ENCODE data around the gene CELF4.

CELF4 gene

DNA sequence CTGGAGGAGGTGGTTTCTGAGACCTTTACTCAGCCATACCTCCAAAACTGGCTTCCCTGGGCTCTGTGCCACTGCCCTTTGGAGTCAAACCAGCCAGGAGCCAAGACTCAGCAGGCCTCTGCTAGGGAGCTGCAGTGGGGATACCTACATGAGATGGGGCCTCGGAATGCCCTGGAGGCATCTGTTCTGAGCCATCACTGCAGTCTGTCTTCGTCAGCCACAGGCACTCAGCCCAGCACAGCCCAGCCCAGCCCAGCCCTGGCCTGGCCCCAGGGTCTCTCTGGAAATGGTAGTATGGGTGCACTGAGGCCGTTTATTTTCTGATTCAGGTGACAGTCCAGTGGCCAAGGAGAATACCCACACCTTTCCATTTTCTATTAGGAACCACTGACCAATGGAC, 209.8 kb downstream of the CELF4 start:
- H3K23ac ChIP-seq (ENCODE audit: low read length), result no peak overlapping the region
- H3K36me3 ChIP-seq (ENCODE audit: control insufficient read depth, insufficient read depth, low read length), result no peaks in the 10 kb centered on the region

DNA sequence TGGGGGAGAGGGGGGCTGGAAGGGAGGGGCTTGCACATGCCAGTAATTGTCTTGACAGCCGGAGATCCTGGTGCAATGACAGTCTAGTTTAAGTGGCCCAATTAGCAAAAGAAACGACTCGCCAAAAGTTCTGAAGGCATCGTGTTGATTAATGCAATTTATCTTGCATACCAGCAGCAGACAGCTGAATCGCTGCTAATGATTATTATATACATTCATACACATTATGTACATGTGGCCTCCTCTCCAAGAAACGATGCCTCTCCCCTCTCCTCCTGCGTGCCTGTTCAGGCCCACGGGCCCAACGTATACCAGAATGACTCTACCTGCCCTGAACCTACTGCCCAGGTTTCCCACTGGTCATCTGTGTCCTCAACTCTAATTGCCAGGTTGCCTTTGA, 214.5 kb downstream of the CELF4 start:
- Histone ChIP-seq H3K4me3 (ENCODE audit: low read length) (no peak overlapping the region), H3K18ac (ENCODE audit: low read length) (no peak overlapping the region)
- no peak for DNase-seq

More for the DNA sequence above, 209.8 kb downstream of the CELF4 start:
- no peak for DNase-seq
- no peak overlapping the region for H3K4ac ChIP-seq (ENCODE audit: low read depth, low read length)
- H2BK15ac ChIP-seq (replicated peaks; ENCODE audit: low read depth), result no peak overlapping the region
- no peak overlapping the region for H2BK5ac ChIP-seq (ENCODE audit: low read length)
- no peak overlapping the region for H3K4me3 ChIP-seq (ENCODE audit: low read length)
- H4K8ac ChIP-seq (ENCODE audit: low read depth, low read length), result no peak overlapping the region
- no peak overlapping the region for H3K27ac ChIP-seq (ENCODE audit: low read depth, low read length)
- H2BK120ac ChIP-seq (ENCODE audit: low read depth, low read length), result no peak overlapping the region
- no peaks in the 10 kb centered on the region for H3K79me2 ChIP-seq (ENCODE audit: control insufficient read depth, insufficient read depth, low read length)
- no CpG with 5 or more reads among the region's 3 CpGs for WGBS (ENCODE audit: extremely low coverage, insufficient coverage, low lambda C conversion rate)
- H3K4me1 ChIP-seq (ENCODE audit: control insufficient read depth, low read depth, low read length), result no peaks in the 10 kb centered on the region
- H3K27me3 ChIP-seq (ENCODE audit: insufficient read depth, low read length, poor library complexity), result no peaks in the 10 kb centered on the region
- no peak overlapping the region for H3K4me2 ChIP-seq (ENCODE audit: low read length)
- no peak overlapping the region for H3K18ac ChIP-seq (ENCODE audit: low read length)
- H3K79me1 ChIP-seq (ENCODE audit: low read length), result no peaks in the 10 kb centered on the region
- no peak overlapping the region for H3K9ac ChIP-seq (ENCODE audit: low read length)
- no peak overlapping the region for H4K5ac ChIP-seq (ENCODE audit: low read length)
- H3K56ac ChIP-seq (ENCODE audit: low read length), result no peak overlapping the region
- H2AK5ac ChIP-seq (ENCODE audit: low read length), result no peak overlapping the region

DNA sequence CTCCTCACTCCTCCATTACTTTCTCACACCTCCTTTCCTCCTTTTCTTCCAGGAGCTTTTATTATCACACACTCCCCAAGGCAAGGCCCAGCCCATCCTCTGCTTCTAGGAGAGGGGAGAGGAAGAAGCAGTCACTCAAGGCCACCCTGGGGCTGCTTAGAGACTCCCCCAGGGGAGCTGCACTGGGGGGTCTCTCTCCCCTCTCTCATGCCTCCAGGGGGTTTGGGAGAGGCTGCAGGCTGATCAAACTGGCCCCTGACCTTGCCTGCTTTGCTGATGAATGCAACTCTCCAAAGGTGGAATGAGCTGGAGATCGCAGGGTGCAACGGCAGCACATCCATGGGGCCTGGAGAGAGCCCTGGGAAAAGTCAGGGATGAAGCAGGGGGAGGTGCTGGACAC, 216.9 kb downstream of the CELF4 start:
- Histone ChIP-seq H3K4ac (ENCODE audit: low read depth, low read length) (no peak overlapping the region), H4K8ac (ENCODE audit: low read depth, low read length) (no peak overlapping the region), H3K36me3 (ENCODE audit: control insufficient read depth, insufficient read depth, low read length) (no peaks in the 10 kb centered on the region), H3K4me2 (ENCODE audit: low read length) (no peak overlapping the region), H3K4me1 (ENCODE audit: control insufficient read depth, low read depth, low read length) (no peaks in the 10 kb centered on the region), H3K23ac (ENCODE audit: low read length) (no peak overlapping the region), H2BK120ac (ENCODE audit: low read depth, low read length) (no peak overlapping the region), H3K9ac (ENCODE audit: low read length) (no peak overlapping the region), H2BK5ac (ENCODE audit: low read length) (no peak overlapping the region), H3K56ac (ENCODE audit: low read length) (no peak overlapping the region), H3K18ac (ENCODE audit: low read length) (no peak overlapping the region), H3K27ac (ENCODE audit: low read depth, low read length) (no peak overlapping the region), H2BK15ac (replicated peaks; ENCODE audit: low read depth) (no peak overlapping the region), H3K27me3 (ENCODE audit: insufficient read depth, low read length, poor library complexity) (no peaks in the 10 kb centered on the region), H3K79me1 (ENCODE audit: low read length) (no peaks in the 10 kb centered on the region), H3K4me3 (ENCODE audit: low read length) (no peak overlapping the region), H4K5ac (ENCODE audit: low read length) (no peak overlapping the region), H2AK5ac (ENCODE audit: low read length) (no peak overlapping the region), H3K79me2 (ENCODE audit: control insufficient read depth, insufficient read depth, low read length) (no peaks in the 10 kb centered on the region)
- DNase-seq, result no peak
- WGBS (ENCODE audit: extremely low coverage, insufficient coverage, low lambda C conversion rate), result no CpG with 5 or more reads among the region's 2 CpGs

More for the DNA sequence above, 214.5 kb downstream of the CELF4 start:
- Histone ChIP-seq H3K36me3 (ENCODE audit: control insufficient read depth, insufficient read depth, low read length) (no peaks in the 10 kb centered on the region), H4K8ac (ENCODE audit: low read depth, low read length) (no peak overlapping the region), H3K79me1 (ENCODE audit: low read length) (no peaks in the 10 kb centered on the region), H3K79me2 (ENCODE audit: control insufficient read depth, insufficient read depth, low read length) (no peaks in the 10 kb centered on the region), H3K4me1 (ENCODE audit: control insufficient read depth, low read depth, low read length) (no peaks in the 10 kb centered on the region), H4K5ac (ENCODE audit: low read length) (no peak overlapping the region), H3K4ac (ENCODE audit: low read depth, low read length) (no peak overlapping the region), H2BK15ac (replicated peaks; ENCODE audit: low read depth) (no peak overlapping the region), H3K4me2 (ENCODE audit: low read length) (no peak overlapping the region), H3K56ac (ENCODE audit: low read length) (no peak overlapping the region), H3K27me3 (ENCODE audit: insufficient read depth, low read length, poor library complexity) (no peaks in the 10 kb centered on the region), H2AK5ac (ENCODE audit: low read length) (no peak overlapping the region), H2BK5ac (ENCODE audit: low read length) (no peak overlapping the region), H3K23ac (ENCODE audit: low read length) (no peak overlapping the region), H3K27ac (ENCODE audit: low read depth, low read length) (no peak overlapping the region), H2BK120ac (ENCODE audit: low read depth, low read length) (no peak overlapping the region), H3K9ac (ENCODE audit: low read length) (no peak overlapping the region)
- no CpG with 5 or more reads among the region's 9 CpGs for WGBS (ENCODE audit: extremely low coverage, insufficient coverage, low lambda C conversion rate)

DNA sequence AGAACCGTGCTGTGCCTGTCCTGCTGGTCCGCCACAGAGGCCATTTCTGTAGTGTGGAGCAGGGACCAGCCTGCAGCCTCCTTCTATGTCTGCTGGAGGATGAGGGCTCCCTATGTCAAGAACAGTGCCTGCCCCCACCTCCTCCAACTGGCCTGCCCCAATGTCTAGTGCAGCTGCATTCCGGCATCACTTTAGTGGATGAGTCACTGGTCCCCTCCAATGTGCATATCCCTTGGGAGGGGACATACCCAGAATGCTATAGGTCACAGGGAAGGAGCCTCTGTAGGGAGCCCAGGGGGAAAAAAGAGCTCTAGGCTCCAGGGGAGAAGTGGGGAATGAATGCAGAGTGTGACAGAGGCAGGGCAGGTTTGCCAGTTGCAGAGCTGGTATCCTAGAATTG, 219.6 kb downstream of the CELF4 start:
- Histone ChIP-seq H3K4me3 (ENCODE audit: low read length) (no peak overlapping the region), H3K27me3 (ENCODE audit: insufficient read depth, low read length, poor library complexity) (no peaks in the 10 kb centered on the region), H3K4ac (ENCODE audit: low read depth, low read length) (no peak overlapping the region), H4K5ac (ENCODE audit: low read length) (no peak overlapping the region), H2AK5ac (ENCODE audit: low read length) (no peak overlapping the region), H3K4me2 (ENCODE audit: low read length) (no peak overlapping the region), H3K36me3 (ENCODE audit: control insufficient read depth, insufficient read depth, low read length) (no peaks in the 10 kb centered on the region), H2BK120ac (ENCODE audit: low read depth, low read length) (no peak overlapping the region), H2BK5ac (ENCODE audit: low read length) (no peak overlapping the region), H3K9ac (ENCODE audit: low read length) (no peak overlapping the region), H3K27ac (ENCODE audit: low read depth, low read length) (no peak overlapping the region), H3K79me1 (ENCODE audit: low read length) (no peaks in the 10 kb centered on the region), H3K18ac (ENCODE audit: low read length) (no peak overlapping the region), H3K56ac (ENCODE audit: low read length) (no peak overlapping the region), H3K23ac (ENCODE audit: low read length) (no peak overlapping the region), H3K4me1 (ENCODE audit: control insufficient read depth, low read depth, low read length) (no peaks in the 10 kb centered on the region), H4K8ac (ENCODE audit: low read depth, low read length) (no peak overlapping the region), H2BK15ac (replicated peaks; ENCODE audit: low read depth) (no peak overlapping the region), H3K79me2 (ENCODE audit: control insufficient read depth, insufficient read depth, low read length) (no peaks in the 10 kb centered on the region)
- WGBS (ENCODE audit: extremely low coverage, insufficient coverage, low lambda C conversion rate), result no CpG with 5 or more reads among the region's 3 CpGs
- peak; percentile 82 for DNase-seq

DNA sequence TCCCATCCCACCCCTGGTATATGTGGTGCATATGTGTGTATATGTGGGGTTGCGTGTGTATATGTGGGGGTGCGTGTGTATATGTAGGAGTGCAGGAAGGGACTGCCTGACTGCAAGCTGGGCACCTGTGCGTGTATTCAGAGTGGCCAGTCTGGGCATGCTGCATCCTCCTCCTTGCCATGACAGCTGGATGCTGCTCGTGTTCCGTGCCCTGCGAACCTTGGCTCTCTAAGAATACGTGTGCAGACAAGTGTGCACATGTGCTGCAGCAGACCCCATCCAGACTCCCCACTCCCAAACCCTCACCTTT, 222.1 kb downstream of the CELF4 start:
- H3K18ac ChIP-seq (ENCODE audit: low read length), result no peak overlapping the region
- H2AK5ac ChIP-seq (ENCODE audit: low read length), result no peak overlapping the region
- H3K27me3 ChIP-seq (ENCODE audit: insufficient read depth, low read length, poor library complexity), result no peaks in the 10 kb centered on the region
- no peak overlapping the region for H2BK15ac ChIP-seq (replicated peaks; ENCODE audit: low read depth)
- WGBS (ENCODE audit: extremely low coverage, insufficient coverage, low lambda C conversion rate), result no CpG with 5 or more reads among the region's 7 CpGs
- no peak overlapping the region for H2BK120ac ChIP-seq (ENCODE audit: low read depth, low read length)
- H3K9ac ChIP-seq (ENCODE audit: low read length), result no peak overlapping the region
- H3K4me1 ChIP-seq (ENCODE audit: control insufficient read depth, low read depth, low read length), result no peaks in the 10 kb centered on the region
- DNase-seq, result no peak
- H3K23ac ChIP-seq (ENCODE audit: low read length), result no peak overlapping the region
- no peak overlapping the region for H3K4me2 ChIP-seq (ENCODE audit: low read length)
- H2BK5ac ChIP-seq (ENCODE audit: low read length), result no peak overlapping the region
- no peak overlapping the region for H3K4me3 ChIP-seq (ENCODE audit: low read length)
- no peaks in the 10 kb centered on the region for H3K79me2 ChIP-seq (ENCODE audit: control insufficient read depth, insufficient read depth, low read length)
- no peak overlapping the region for H3K4ac ChIP-seq (ENCODE audit: low read depth, low read length)
- H3K27ac ChIP-seq (ENCODE audit: low read depth, low read length), result no peak overlapping the region
- H4K5ac ChIP-seq (ENCODE audit: low read length), result no peak overlapping the region
- no peak overlapping the region for H3K56ac ChIP-seq (ENCODE audit: low read length)
- H3K36me3 ChIP-seq (ENCODE audit: control insufficient read depth, insufficient read depth, low read length), result no peaks in the 10 kb centered on the region
- no peaks in the 10 kb centered on the region for H3K79me1 ChIP-seq (ENCODE audit: low read length)
- no peak overlapping the region for H4K8ac ChIP-seq (ENCODE audit: low read depth, low read length)

DNA sequence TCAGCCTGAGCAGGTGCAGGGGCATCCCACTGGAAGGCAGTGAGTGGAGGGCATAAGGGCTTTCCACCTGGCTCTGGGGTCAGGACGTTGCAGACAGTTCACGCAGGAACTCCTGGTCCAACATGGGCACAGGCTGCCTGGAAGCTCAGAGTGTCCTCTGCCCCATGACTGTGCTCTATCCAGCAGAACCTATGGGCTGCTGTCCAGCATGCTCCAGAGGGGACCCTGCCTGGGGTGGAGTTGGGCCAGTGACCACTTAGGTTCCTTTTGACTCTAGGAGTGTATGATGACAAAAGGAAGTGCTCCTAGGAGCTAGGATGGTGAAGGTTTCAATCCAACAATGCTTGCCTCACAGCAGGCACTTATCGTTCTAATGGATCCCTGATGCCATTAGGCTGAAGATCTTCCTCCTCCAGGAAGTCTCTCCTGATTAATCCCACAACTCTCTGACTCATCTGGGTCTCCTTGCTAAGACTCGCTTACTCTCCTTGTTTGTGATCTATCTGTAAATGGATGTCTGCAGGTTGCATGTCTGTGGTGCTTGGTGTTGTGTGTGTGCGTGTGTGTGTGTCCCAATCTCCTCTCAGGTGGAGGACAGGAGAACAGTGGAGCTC, 224.0 kb downstream of the CELF4 start:
- Histone ChIP-seq H3K9ac (ENCODE audit: low read length) (no peak overlapping the region), H2BK5ac (ENCODE audit: low read length) (no peak overlapping the region), H3K4me3 (ENCODE audit: low read length) (no peak overlapping the region), H3K4ac (ENCODE audit: low read depth, low read length) (no peak overlapping the region), H3K23ac (ENCODE audit: low read length) (no peak overlapping the region), H3K36me3 (ENCODE audit: control insufficient read depth, insufficient read depth, low read length) (no peaks in the 10 kb centered on the region), H2BK15ac (replicated peaks; ENCODE audit: low read depth) (no peak overlapping the region), H3K18ac (ENCODE audit: low read length) (no peak overlapping the region), H3K56ac (ENCODE audit: low read length) (no peak overlapping the region), H2BK120ac (ENCODE audit: low read depth, low read length) (no peak overlapping the region), H2AK5ac (ENCODE audit: low read length) (no peak overlapping the region), H4K5ac (ENCODE audit: low read length) (no peak overlapping the region), H3K27me3 (ENCODE audit: insufficient read depth, low read length, poor library complexity) (no peaks in the 10 kb centered on the region), H3K79me1 (ENCODE audit: low read length) (no peaks in the 10 kb centered on the region), H3K4me1 (ENCODE audit: control insufficient read depth, low read depth, low read length) (no peaks in the 10 kb centered on the region), H3K4me2 (ENCODE audit: low read length) (no peak overlapping the region), H3K79me2 (ENCODE audit: control insufficient read depth, insufficient read depth, low read length) (no peaks in the 10 kb centered on the region), H3K27ac (ENCODE audit: low read depth, low read length) (no peak overlapping the region), H4K8ac (ENCODE audit: low read depth, low read length) (no peak overlapping the region)
- DNase-seq, result peak; percentile 44
- WGBS (ENCODE audit: extremely low coverage, insufficient coverage, low lambda C conversion rate), result no CpG with 5 or more reads among the region's 5 CpGs
